Ascending aorta (tissue), 2 donors: ENCODE data around the gene RAB4B. TPM values are rescaled to one million over a fixed set of nuclear protein-coding genes. Genes with fewer than 3 reads are reported as not detected.

Source experiments
- DNase-seq, 2 donors: peaks; one replicate each; pipeline ENCODE4 v3.0.0-alpha.2; 2019; ENCODE audit warnings: low spot score in 2 of 2
- H3K27ac ChIP-seq, 2 donors: fragments of 200-600 bp; sonication (generic); one replicate each; pipeline ENCODE4 v1.5.1; 2016 to 2017; ENCODE audit warnings: mild to moderate bottlenecking in 1 of 2
- H3K27me3 ChIP-seq: fragments of 200-600 bp; sonication (generic); one replicate; pipeline ENCODE4 v1.5.1; 2017
- H3K36me3 ChIP-seq, 2 donors: fragments of 200-600 bp; sonication (generic); one replicate each; pipeline ENCODE4 v1.5.1; 2016
- H3K4me1 ChIP-seq, 2 donors: fragments of 200-600 bp; sonication (generic); one replicate each; pipeline ENCODE4 v1.5.1; 2016 to 2017; ENCODE audit warnings: mild to moderate bottlenecking in 1 of 2
- H3K4me3 ChIP-seq, 2 donors: fragments of 200-600 bp; sonication (generic); one replicate each; pipeline ENCODE4 v1.5.1; 2016 to 2017; ENCODE audit warnings: mild to moderate bottlenecking in 1 of 2
- H3K9me3 ChIP-seq, 2 donors: fragments of 200-600 bp; sonication (generic); one replicate each; pipeline ENCODE4 v1.5.1; 2016
- intact Hi-C: fragments of 100-400 bp; cut with DNase I; formaldehyde crosslinking; loops from one replicate; pipeline ENCODE4 v1.15.1; 2023
- total RNA-seq: library from RNA; depleted of rRNA; stranded (reverse); fragments of >200 nt; gene quantifications from one replicate; pipeline ENCODE4 v1.1.0, GENCODE V29; 2016
- TF ChIP-seq, protein P1 (sequence below), 3 experiments: fragments of 200-600 bp in 2 of 3; fragments of 450-650 bp in 1 of 3; sonication (generic) in 2 of 3; IDR thresholded peaks; one replicate each; pipeline ENCODE4 v1.5.1; 2016 to 2019; ENCODE audit warnings: antibody characterized with exemption in 3 of 3, mild to moderate bottlenecking in 1 of 3, moderate library complexity in 1 of 3

Gene RAB4B
- total RNA-seq, 1 donor from 2014 or later: 56.8 TPM

DNA sequence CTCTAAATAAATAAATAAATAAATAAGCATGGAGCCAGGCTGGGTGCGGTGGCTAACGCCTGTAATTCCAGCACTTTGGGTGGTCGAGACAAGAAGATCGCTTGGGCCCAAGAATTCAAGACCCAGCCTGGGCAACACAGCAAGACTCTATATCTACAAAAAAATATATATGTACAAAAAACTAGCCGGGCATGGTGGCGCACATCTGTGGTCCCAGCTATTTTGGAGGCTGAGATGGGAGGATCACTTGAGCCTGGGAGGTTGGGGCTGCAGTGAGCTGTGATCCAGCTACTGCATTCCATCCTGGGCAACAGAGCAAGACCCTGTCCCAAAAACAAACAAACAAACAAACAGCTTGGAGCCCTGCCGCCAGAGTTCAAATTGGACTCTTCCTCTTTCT is 30.5 kb upstream of the RAB4B start:
- H3K4me3 ChIP-seq: no peak overlapping the region
- TF ChIP-seq, protein P1, sequence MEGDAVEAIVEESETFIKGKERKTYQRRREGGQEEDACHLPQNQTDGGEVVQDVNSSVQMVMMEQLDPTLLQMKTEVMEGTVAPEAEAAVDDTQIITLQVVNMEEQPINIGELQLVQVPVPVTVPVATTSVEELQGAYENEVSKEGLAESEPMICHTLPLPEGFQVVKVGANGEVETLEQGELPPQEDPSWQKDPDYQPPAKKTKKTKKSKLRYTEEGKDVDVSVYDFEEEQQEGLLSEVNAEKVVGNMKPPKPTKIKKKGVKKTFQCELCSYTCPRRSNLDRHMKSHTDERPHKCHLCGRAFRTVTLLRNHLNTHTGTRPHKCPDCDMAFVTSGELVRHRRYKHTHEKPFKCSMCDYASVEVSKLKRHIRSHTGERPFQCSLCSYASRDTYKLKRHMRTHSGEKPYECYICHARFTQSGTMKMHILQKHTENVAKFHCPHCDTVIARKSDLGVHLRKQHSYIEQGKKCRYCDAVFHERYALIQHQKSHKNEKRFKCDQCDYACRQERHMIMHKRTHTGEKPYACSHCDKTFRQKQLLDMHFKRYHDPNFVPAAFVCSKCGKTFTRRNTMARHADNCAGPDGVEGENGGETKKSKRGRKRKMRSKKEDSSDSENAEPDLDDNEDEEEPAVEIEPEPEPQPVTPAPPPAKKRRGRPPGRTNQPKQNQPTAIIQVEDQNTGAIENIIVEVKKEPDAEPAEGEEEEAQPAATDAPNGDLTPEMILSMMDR (IDR thresholded peaks at IDR 0.05): no peak
- H3K27me3 ChIP-seq: no peaks in the 10 kb centered on the region
- no peaks in the 10 kb centered on the region for H3K36me3 ChIP-seq
- no peak for DNase-seq
- H3K9me3 ChIP-seq: no peaks in the 10 kb centered on the region
- intact Hi-C loops: no loop called here
- peaks cover 8 to 14% of the 10 kb centered on the region in 2 donors for H3K4me1 ChIP-seq
- H3K27ac ChIP-seq: no peak overlapping the region

DNA sequence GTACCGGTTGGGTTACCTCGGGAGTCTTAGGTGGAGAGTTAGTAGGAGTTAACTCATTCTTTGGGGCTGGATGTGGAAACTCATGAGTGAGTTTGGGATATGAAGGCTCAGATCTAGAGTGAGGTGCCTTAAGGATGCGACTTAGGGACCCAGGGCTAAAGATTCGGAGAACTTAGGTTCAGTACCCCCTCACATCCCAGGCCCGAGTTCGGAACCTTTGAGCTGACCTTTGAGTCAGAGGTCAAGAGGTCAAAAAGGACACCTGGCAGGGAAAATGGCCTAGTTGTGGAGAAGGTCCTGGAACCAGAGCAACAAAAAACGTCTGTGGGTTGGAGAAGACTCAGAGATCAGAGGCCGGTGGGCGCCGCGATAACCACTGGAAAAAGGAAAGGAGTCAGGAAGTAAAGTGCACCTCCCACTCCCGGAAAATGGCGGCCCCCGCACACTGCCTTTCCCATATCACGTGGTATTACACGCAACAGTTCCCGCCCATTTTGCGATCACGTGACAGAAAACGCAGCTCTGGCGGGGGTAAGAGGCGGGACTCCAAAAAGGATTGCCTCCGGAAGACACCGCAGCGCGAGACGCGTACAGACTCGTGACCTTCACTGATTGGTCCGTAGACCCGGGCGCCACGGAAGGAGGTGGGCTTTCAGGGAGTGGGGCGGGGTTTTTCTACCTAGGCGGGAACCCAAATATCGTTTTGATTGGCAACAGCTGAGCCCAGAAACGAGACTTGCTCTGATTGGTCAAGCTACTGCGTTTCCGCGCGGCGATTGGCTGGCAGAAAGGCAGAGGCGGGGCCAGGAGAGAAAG is 27.8 kb upstream of the RAB4B start, which contains the start of gene ACTMAP:
Gene ACTMAP (minus strand): TSS at position 420 of the 816 bp plus-strand sequence. CDS start 674 bp downstream, outside the sequence.
- peak; percentile 99 to 100 for DNase-seq
- intact Hi-C loops: loop anchor here (1.0 to 2.0 kb wide), 6 partner anchors 28 to 87 kb away; partner anchors contain the start of genes EGLN2, NUMBL and RAB4B
- Histone ChIP-seq H3K36me3 (no peaks in the 10 kb centered on the region), H3K9me3 (no peaks in the 10 kb centered on the region), H3K4me1 (peaks cover 12 to 32% of the 10 kb centered on the region in 2 donors), H3K4me3 (peak within 1 kb of the TSS; percentile 65 to 80), H3K27me3 (no peaks in the 10 kb centered on the region), H3K27ac (peak within 1 kb of the TSS; percentile 89 to 93)
- TF ChIP-seq, protein P1 (IDR thresholded peaks at IDR 0.05): no peak

DNA sequence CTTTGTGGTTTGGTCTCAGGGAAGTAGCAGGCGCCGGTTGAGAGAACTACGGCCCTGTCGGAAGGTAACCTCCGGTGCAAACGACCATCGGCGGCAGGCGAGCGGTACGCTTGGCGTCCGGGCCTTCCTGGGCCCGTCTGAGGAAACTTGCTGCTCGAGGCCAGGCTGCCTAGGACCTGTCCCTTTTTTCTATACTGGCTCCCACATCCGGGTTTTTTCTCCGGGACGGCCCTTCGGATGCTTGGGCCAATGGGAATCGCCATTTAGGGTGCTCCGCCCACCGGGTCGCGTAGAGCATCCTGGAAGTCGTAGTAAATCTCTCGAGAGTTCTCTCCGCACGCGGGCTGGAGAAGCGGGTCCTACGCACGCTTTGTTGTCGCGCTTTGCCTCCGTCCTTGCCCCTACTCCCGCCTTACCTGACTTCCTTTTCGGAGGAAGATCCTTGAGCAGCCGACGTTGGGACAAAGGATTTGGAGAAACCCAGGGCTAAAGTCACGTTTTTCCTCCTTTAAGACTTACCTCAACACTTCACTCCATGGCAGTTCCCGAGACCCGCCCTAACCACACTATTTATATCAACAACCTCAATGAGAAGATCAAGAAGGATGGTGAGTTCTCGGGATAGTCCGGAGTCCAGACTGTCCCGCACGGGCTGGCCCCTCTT is 27.0 kb upstream of the RAB4B start, which contains the start of gene SNRPA:
Gene SNRPA (plus strand): TSS at position 330 of the 664 bp plus-strand sequence. CDS start 206 bp downstream, at position 536.
- H3K36me3 ChIP-seq: peaks cover 0 to 2% of the 10 kb centered on the region in 2 donors
- no peaks in the 10 kb centered on the region for H3K9me3 ChIP-seq
- intact Hi-C loops: loop anchor here (1.0 to 2.0 kb wide), 6 partner anchors 27 to 88 kb away; partner anchors contain the start of genes EGLN2, NUMBL and RAB4B
- peak within 1 kb of the TSS; percentile 89 to 93 for H3K27ac ChIP-seq
- H3K27me3 ChIP-seq: no peaks in the 10 kb centered on the region
- TF ChIP-seq, protein P1 (IDR thresholded peaks at IDR 0.05): no peak
- peaks cover 12 to 40% of the 10 kb centered on the region in 2 donors for H3K4me1 ChIP-seq
- peak; percentile 89 to 99 for DNase-seq
- H3K4me3 ChIP-seq: peak within 1 kb of the TSS; percentile 65 to 80

DNA sequence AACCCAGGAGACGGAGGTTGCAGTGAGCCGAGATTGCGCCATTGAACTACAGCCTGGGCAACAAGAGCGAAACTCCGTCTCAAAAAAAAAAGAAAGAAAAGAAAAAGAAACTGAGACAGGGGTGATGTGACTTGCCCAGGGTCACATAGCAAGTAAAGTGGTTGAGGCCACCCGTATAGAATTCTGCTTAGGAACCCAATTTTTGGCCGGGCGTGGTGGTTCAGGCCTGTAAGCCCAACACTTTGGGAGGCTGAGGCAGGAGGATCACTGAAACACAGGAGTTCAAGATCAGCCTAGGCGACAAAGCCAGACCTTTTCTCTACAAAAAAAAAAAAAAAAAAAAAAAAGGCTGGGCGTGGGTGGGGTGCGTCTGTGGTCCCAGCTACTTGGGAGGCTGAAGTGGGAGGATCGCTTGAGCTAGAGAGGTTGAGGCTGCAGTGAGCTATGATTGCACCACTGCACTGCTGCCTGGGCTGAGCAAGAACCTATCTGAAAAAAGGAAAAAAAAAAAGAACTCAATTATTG is 25.7 kb upstream of the RAB4B start:
- H3K36me3 ChIP-seq: peaks cover 7 to 12% of the 10 kb centered on the region in 2 donors
- no peak for DNase-seq
- H3K9me3 ChIP-seq: no peaks in the 10 kb centered on the region
- TF ChIP-seq, protein P1 (IDR thresholded peaks at IDR 0.05): no peak
- intact Hi-C loops: no loop called here
- H3K27me3 ChIP-seq: no peaks in the 10 kb centered on the region
- H3K4me3 ChIP-seq: peak overlapping the region; percentile 65 to 80
- H3K4me1 ChIP-seq: peaks cover 12 to 43% of the 10 kb centered on the region in 2 donors
- peak overlapping the region in 1 of 2 donors; percentile 83 for H3K27ac ChIP-seq

DNA sequence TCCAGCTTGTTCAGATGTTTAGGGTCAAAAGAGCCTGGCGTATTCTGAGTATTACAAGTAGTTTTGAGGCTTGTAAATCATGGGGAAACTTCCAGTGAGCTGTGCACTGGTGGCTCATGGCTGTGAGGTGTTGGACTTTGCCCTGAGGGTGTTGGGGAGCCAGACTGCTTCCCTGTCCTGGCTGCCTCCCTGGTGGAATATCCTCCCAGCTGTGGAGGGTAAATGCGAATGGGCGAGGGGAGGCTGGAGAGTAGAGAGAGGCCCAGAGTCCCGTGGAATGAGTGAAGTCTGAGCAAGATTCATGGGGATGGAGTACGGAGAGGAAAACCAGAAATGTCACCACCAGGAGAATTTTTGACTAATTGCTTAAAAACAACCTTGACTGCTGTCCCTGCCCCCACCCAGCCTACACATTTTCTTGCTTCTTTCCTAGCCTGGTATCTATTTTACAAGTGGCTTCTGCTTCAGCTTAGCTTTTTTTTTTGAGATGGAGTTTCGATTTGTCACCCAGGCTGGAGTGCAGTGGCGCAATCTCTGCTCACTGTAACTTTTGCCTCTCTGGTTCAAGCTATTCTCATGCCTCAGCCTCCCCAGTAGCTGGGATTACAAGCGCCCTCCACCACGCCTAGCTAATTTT is 23.3 kb upstream of the RAB4B start:
- intact Hi-C loops: no loop called here
- peaks cover 30 to 36% of the 10 kb centered on the region in 2 donors for H3K36me3 ChIP-seq
- no peak overlapping the region for H3K4me3 ChIP-seq
- no peaks in the 10 kb centered on the region for H3K27me3 ChIP-seq
- TF ChIP-seq, protein P1 (IDR thresholded peaks at IDR 0.05): no peak
- no peaks in the 10 kb centered on the region for H3K9me3 ChIP-seq
- H3K27ac ChIP-seq: no peak overlapping the region
- peaks cover 9 to 38% of the 10 kb centered on the region in 2 donors for H3K4me1 ChIP-seq
- no peak for DNase-seq
